Right lung (tissue), 5 donors: ENCODE data around the gene INO80. TPM values are rescaled to one million over a fixed set of nuclear protein-coding genes. Genes with fewer than 3 reads are reported as not detected.
"Not testable (repeated sequence)": the region's sequence is repeated elsewhere in the genome, so short reads cannot be mapped to it uniquely, and the experiment has no call there.

Experiments used
- DNase-seq, 2 donors: peaks; one replicate each; pipeline ENCODE4 v3.0.0-alpha.2; 2013
- polyA plus RNA-seq, 5 donors: library from polyadenylated mRNA; unstranded; fragments of 120-200 nt; gene quantifications; one replicate each; pipeline versions ENCODE4 v1.2.1 to v1.2.3, GENCODE V29; 2013; ENCODE audit warnings: inconsistent platforms in 1 of 5, low replicate concordance in 1 of 5; ENCODE audit not compliant: insufficient read length in 5 of 5, insufficient read depth in 1 of 5

The INO80 gene
- polyA plus RNA-seq, 5 donors: 21.0 to 28.8 (median 25.4) TPM

DNA sequence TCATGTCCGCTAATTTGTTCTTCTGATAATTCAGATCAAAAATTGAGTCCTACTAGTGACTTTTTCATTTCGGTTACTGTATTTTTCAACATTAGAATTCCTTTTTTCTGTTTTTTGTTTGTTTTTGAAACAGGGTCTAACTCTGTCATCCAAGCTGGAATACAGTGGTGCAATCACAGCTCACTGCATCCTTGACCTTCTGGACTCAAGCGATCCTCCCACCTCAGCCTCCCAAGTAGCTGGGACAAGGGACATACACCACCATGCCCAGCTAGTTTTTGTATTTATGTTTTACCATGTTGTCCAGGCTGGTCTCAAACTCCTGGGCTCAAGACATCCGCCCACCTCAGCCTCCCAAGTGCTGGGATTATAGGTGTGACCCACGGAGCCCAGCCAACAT, 8.0 kb upstream of the INO80 start:
- DNase-seq: no peak

DNA sequence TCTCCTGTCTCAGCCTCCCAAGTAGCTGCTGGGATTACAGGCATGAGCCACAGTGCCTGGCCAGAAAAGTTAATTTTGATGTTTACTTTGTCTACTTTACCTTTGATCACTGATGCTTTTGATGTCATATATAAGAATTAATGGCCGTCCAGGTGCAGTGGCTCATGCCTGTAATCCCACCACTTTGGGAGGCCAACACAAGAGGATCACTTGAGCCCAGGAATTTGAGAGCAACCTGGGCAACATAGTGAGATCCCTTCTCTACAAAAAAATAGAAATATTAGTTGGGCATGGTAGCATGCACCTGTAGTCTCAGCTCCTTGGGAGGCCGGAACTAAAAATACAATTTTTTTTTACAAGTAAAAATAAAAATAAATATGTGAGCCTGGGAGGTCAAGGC, 6.8 kb upstream of the INO80 start:
- no peak for DNase-seq

DNA sequence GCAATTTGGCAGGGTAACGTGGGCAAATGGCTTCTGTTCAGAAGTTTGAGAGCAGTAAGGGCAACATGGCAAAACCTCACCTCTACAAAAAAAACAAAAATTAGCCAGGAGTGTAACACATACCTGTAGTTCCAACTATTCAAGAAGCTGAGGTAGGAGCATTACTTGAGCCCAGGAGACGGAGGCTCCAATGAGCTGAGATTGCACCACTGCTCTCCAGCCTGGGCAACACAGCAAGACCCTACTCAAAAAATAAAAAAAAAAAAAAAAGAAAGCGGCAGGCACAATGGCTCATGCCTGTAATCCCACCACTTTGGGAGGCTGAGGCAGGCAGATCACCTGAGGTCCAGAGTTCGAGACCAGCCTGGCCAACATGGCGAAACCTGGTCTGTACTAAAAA, 5.9 kb upstream of the INO80 start:
- DNase-seq: no peak

DNA sequence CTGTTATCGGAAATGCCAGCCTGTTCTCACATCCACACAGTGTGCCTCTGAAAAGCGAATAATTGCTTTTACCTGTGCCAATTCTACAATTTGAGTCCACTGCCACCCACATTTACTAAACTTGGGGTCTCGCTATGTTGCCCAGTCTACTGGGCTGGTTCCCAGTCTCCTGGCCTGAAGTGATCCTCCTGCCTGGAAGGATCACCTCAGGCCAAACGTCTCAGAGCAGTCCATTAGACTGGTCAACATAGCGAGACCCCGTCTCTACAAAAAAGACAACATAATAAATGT, 827 bp upstream of the INO80 start:
- peak in 1 of 2 donors; percentile 0 for DNase-seq

DNA sequence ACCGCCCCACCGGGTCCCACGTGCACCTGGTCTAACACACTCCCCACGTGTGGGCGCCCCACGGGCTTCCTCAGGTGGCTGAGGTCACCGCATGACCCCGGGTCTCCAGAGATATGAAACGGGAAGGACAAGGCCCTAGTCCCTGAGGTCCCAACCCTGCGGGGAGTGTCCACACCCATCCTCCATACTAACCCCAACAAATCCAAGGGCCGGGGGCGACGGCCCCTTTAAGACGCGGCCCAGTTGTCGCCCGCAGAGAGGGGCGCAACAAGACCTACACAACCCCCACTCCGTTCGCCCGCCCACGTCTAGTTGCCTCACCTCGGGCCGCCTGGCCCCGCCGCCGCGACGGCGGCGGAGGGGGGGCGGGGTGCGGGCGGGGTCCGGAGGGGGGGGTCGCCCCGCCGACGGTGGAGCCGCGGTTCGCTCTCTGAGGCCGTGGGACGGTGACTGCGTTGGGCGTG, 396 bp downstream of the INO80 start:
- DNase-seq: peak; percentile 48 to 49

DNA sequence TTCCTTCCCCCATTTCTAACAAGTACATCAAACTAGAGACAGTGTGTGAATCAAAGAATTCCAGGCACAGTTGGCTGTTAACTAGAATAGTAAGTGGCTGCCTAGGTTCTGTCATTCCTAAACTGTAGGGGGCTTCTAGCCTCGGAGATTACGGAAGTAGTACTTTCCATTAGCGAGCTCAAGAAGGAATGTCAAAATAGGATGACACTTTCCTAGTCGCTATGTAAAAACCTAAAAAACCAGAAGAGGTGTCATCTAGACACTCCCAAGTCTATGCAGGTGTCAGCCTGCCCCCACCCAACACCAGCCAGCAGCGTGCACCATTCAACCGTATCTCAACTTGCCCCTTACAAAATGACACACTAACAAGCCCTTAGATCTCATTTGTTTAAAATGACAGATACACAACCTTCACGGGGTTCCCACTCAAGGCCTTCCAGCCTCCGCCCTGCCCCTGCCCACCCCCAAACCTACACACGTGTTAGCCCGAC, 874 bp downstream of the INO80 start:
- no peak for DNase-seq

DNA sequence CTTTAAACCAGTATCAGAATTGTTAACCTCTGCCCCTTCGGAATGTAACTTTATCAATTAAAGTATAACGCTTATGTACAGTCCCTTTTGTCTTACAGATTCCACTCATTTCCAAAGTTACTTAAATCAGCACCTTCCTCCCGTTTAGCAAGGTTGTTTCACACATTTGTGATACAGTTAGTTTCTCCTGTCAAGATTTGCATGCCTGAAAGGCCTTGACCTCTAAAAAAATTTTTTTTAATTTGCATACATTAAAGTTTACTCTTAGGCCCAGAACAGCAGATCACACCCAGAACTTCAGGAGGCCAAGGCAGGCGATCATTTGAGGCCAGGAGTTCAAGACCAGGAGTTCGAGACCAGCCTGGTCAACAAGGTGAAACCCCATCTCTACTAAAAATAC, 9.1 kb downstream of the INO80 start:
- no peak for DNase-seq

DNA sequence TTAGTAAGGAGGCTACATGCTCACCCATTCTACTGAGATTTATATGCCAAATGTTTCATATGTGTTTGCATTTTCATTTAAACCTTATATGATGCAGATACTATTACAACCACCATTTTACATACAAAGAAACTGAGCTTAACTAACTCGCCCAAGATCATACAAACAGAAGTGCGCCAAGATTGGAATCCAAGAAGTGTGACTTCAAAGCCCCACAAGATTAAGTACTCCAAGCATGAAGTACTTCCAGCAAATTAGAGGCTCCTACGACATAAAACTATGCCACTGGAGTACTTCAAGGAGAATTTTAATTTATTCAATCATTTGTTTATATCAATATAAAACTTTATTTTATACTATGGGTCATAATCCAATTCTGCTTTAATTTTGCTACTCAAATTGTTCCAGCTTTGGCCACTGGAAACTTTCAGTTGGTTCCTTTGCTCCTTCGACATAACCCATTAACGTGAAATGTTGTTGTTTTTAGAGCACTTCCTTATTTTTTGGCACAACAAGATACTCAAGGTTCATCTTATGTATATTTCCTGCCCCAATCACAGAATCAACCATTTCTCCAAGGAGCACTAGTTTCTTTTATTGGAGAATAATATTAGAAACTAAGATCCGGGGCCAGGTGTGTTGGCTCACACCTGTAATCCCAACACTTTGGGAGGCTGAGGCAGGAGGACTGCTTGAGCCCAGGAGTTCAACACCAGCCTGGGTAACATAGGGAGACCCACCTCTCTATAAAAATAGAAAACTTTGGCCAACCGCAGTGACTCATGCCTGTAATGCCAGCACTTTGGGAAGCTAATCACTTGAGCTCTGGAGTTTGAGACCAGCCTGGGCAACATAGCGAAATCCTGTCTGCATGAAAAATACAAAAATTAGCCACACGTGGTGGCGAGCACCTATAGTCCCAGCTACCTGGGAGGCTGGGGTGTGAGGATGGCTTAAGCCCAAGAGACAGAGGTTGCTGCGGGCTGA, 10.4 kb downstream of the INO80 start:
- DNase-seq: peak in 1 of 2 donors; percentile 2

DNA sequence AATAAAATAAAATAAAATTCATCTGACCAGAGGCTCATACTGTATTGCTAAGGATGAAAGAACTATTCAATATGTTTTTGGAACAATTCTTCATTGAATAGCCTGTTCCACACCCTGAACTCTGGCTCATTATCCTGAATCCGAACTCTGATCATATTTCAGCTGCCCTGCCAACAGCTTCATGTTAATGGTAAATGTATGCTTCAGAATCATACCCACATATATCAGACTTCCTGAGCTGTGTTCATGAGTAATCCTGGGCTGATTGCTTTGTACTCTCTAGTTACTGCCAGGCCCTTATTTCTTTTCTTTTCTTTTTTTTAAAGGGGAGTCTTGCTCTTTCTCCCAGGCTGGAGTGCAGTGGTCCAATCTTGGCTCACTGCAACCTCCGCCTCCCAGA, 11.8 kb downstream of the INO80 start:
- no peak for DNase-seq

DNA sequence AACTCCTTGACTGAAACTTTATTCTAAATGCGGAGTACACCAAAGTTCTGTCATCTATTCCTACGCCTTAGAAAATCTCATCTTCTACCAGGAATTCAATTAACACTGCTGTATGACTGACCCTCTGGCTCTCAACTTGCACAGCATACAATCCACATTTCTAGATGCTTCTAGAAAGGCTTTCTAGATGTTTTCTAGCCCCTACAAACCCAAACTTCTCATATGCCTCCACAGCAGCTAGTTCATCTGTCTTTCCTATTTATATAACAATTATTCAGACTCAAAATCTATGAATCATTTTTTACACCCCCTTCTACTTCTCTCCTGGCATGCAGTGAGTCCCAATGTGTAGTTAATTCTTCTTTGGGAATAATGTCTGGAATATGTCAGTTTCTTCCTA, 13.2 kb downstream of the INO80 start:
- DNase-seq: no peak

DNA sequence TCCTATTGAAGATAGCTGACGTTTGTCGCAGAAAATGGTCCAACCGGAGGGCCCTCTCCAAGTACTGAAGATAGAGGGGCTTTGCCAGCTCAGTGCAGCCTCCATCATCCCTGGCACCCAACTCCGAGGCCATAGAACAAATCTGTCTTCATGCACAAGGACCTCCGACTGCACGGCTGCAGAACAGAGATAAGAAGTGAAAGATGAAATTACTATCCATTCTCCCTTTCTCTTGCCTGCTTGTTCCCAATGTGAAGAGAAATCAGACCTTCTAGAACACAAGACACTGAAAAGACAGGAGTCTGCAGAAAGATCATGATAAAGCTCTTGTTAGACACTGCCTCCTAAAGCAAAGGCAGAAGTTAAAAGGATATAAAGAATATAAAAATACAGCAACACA, 19.9 kb downstream of the INO80 start:
- no peak for DNase-seq

DNA sequence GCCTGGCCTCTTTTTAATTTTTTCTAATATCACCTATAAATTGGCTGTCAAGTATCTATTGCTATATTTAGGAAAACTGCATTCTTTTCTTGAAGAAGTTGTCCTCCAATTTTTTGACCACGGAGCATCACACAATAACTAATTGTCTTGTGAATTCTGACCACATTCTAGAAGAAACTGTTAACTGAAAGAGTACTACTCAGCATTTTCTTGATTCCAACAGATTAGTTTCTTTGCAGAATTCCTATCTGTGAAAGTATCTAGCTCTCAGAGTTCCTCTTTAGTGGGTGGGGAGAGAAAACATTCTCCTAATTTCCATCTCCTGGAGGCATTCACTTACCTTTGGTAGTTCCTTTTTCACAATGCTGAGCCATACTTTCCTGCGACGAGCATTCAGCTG, 31.1 kb downstream of the INO80 start:
- no peak for DNase-seq

DNA sequence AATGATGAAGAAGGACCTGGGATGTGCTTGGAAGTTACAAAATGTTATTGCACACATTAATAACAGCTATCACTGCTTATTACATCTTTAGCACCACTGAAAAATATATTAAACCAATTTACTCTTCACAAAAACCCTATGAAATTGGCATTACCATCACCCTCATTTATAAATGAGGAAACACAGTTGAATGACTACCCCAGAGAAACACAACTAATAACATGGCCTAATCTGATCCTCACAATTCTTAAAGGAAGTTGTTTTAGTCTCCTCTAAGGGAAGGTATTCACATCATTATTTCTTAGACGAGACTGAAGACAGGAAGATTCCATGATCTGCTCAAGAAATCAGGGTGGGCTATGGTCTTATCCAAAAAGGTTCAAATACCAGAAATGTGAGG, 35.9 kb downstream of the INO80 start:
- no peak for DNase-seq

DNA sequence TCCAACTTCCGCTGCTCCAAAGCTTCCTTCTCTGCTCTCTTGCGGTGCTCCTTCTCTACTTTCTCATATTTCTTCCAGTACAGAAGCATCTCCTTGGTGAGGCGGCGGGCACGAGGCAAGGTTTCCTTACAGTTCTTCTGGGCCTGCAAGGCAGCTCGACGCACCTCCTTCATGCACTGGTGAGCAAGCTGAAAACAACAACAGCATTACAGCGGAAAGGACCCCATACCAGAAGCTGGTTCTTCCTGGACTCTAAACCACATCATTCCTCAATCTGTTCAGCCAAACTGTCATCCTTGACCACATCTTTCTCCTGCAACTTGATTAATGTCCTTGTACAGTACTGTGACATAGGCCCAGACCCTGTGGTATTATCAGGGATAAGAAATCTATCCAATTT, 36.4 kb downstream of the INO80 start:
- DNase-seq: no peak

DNA sequence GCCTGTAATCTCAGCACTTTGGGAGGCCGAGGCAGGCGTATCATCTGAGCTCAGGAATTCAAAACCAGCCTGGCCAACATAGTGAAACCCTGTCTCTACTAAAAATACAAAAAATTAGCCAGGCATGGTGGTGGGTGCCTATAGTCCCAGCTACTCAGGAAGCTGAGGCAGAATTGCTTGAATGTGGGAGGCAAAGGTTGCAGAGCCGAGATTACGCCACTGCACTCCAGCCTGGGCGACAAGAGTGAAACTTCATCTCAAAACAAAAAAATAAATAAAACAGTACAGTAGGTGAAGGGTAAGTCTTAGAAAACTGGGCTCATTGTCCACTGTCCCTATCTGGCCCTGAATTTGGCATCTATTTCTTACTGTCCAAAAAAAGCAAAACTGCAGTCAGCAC, 37.2 kb downstream of the INO80 start:
- DNase-seq: not testable (repeated sequence)

DNA sequence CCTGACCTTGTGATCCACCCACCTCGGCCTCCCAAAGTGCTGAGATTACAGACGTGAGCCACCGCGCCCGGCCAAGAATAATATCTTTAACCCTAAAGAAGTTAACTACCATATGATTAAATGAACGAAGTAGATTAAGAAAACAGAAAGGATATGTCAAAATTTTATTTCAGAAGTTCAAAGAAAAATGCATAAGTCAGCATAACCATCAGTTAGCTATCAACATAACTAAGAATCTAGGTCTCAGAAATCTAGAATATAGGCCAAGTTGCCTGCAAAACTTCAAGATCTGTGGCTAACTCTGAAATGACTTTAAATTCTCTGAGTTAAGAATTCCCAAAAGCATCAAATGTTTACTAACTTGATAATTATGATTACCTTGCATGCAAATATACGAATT, 38.0 kb downstream of the INO80 start:
- DNase-seq: no peak

DNA sequence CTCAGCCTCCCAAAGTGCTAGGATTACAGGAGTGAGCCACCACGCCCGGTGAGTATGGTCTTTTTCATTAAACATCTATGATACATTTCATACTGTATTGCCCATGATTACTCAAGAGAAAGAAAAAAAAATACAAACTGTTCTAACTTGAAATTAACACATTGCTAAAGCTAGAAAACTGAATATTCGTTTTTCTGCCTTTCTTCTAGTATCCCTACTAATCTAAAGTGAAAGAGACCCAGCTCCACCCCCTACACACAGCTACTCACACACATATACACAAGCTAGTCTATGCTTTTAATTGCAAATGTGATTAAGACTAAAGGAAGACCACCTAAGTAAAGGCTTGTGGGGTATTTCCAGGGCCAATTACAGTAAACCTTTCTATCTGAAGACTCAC, 43.1 kb downstream of the INO80 start:
- DNase-seq: no peak

DNA sequence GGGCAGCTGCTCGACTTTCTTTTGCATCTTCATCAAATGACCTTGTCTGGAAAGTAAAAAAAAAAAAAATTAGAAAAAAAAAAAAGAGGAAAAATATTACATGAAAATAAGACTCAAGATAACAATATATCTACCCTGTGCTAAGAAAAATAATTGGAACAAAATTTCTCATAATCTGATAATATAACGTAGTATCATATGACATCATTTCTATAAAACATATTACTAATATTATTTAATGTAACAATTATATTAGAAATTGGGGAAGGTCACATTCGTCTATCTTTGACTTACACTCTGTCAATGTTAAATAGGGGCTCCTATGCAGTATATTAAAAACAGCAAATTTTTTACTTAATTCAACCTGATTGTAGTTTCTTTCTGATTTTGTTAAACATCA, 44.1 kb downstream of the INO80 start:
- no peak for DNase-seq

DNA sequence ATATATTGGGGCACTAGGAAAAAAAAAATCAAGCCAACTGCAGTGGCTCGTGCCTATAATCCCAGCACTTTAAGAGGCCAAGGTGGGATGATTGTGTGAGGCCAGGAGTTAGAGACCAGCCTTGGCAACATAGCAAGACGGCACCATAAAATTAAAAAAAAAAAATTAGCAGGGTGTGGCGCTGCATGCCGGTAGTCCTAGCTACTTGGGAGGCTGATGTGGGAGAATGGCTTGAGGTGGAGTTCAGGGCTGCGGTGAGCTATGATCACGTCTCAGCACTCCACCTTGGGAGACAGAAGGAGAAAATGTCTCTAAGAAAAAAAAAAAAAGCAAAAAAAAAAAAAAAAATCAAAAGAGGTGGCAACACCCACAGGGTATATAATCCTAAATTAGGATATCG, 49.6 kb downstream of the INO80 start:
- no peak for DNase-seq

DNA sequence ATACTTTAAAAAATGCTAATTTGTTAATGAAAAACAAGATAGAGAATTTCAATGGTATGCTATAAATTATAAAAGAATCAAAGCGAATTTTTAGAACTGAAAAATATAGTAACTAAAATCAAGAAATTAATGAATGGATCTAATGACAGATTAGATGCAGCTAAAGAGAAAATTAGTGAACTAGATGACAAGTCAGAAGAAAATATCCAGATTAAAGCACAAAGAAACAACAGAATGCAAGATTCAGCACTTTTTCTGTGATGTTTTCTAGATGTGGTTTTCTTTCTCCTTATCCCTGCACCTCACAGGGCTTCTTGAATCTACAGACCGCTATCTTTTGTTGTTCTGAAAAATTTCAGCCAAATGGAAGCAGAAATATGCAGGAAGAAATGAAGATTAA, 54.4 kb downstream of the INO80 start:
- no peak for DNase-seq

DNA sequence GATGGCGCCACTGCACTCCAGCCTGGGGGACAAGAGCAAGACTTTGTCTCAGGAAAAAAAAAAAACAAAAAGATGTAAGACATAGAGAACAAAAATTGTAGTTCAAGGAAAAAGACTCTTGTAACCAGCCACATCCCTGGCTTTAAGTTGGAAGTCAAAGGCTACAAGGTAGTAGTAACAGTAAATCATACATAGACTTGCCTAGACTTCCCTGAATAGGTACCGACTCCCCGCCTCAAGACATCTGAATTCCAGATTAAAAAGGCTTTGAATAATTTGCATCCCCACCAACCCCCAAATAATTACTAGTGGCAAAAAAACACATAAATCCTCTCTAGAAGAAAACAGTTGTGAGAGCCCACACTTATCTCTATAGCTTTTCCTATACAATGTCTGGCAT, 55.6 kb downstream of the INO80 start:
- no peak for DNase-seq

DNA sequence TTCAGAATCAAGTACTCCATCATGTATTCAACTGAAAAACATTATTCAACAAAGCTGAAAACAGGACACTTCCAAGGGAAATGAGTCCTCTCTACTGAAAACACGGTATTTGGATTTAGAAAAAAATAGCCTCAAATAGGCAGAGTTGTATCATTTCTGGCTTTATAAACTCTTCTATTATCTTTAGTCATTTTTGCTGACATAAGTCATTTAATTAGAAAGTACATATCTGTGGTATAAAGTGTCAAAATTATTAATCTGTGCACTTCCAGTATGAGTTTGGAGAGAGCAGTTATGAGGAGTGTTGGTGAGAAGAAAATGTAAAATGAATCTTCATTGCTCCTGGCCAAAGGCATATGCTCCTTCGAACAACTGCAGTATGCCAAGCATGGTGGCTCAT, 59.3 kb downstream of the INO80 start:
- DNase-seq: no peak

DNA sequence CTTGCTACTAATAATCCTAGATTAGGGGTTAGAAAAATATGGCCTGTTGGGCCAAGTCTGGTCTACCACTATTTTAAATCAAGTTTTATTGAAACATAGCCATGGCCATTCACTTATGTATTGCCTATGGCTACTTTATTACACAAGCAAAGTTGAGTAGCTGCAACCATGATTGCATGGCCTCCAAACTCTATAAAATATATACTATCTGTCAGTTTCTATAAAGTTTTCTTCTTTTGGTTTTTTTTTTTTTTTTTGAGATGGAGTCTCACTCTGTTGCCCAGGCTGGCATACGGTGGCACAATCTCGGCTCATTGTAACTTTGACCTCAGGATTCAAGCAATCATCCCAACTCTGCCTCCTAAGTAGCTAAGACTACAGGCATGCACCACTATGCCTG, 60.4 kb downstream of the INO80 start:
- DNase-seq: no peak

DNA sequence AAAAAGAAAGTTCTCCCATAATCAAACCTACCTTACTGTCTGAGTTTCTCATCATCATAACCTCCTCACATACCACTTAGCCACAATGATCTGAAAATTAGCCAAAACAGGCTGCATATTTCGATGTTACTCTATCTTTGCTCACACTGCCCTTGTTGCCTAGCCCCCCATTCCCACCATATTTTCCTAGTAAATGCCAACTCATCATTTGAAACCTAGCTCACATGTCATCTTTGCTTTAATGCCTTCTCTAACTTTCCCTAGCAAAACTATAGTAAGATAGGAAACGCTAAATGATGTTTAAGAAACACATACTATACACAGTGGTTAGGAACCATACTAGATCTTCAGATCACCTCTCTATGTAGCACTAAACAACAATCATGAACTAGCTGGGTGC, 64.9 kb downstream of the INO80 start:
- no peak for DNase-seq
